ENCODE results near the gene MRPL36.
"Not testable (repeated sequence)": the region's sequence is repeated elsewhere in the genome, so short reads cannot be mapped to it uniquely, and the experiment has no call there.

Gene MRPL36

DNA sequence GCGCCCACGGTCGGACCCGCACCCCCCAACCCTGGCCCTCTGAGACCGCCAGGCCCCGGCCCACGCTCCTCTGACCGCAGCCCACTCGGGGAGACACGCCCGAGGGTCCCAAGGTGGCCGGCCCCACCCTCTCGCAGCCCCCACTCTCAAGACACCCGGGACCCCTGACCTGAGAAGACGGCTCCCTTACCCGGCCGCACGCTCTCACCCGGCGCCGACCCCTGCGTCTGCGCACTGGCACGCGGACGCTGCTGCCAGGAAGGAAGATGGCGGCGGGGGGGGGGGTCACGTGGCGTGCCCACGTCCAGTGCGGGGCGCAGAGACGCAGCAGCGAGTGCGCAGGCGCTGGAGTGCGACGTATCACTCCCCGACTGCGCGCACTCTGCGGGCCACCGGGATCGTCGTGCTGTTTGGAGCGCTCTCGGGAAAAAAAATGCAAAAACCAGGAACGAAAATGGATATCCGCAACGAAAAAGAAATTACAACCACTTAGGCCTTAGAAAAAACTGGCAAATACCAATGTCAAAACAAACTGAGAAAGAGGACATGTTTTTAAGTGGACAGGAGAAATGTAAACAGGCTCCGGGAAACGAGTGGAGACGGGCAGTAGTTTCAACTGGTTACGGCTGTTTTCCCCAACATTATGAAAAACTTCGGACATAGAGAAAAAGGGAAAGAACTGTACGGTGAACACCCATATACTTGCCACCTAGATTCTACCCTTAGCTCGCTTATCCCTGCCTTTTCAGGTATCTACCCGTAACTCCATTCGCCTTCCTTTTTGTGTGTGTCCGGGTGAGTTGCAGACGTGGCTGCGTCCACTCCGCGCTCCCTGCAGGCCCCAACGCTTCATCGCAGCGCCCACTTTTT, at the start of gene MRPL36:
Gene MRPL36 (minus strand): TSS at position 236 of the 870 bp plus-strand sequence. CDS start 902 bp downstream, outside the sequence.
- peak; percentile 69 for DNase-seq

DNA sequence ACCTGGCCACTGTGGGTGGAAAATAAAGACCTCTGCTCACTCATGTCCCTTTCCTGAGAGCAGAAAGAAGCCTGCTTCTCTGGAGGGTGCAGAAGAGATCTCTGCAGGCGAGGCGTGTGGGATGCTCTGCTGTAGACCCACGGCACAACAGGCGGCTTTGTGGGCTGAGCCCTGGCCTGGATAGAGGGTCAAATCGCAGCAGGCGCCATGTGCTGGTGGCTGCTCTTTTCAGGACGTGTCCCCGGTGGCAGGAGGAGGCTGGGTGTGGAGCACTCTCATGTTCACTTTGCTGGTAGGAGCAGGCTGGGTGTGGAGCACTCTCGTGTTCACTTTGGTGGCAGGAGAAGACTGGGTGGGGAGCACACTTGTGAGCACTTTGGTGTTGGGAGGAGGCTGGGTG, 48.0 kb upstream of the MRPL36 start:
- DNase-seq = no peak

DNA sequence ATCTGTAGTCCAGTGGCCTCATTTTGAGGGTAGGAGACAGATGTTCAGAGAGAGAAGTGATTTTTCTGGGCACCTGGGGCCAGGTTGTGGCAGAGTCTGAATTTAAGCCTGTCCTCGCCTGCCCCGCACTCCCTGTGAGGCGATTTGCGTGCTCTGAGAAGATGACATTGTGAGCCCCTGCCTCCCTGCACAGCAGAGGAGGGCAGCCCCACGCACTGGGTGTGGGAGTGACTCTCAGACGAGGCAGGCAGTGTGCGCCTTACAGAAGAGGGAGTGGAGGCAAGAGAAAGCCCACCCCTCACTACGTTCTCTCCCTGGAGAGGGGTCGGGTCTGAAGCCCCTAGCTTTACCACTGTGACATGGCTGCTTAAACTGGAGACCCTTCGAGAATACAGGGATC, 47.4 kb upstream of the MRPL36 start:
- no peak for DNase-seq

DNA sequence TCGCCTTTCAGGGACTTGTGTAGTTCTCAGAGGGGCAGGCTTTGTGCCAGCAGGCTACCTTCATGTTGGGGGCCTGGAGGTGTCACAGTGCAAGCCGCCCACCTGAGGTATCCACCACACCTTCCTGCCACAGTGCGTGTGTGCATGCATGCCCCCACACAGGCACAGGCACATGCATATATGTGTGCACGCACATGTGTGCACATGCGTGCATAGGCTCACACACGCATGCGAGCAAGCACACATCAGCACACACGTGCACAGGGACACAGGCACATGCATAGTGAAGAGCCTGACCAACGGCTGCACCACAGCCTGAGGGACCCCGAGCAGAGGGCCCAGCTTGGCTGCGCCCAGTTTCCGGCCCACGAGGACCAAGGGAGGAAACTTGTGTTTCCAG, 46.9 kb upstream of the MRPL36 start:
- no peak for DNase-seq

DNA sequence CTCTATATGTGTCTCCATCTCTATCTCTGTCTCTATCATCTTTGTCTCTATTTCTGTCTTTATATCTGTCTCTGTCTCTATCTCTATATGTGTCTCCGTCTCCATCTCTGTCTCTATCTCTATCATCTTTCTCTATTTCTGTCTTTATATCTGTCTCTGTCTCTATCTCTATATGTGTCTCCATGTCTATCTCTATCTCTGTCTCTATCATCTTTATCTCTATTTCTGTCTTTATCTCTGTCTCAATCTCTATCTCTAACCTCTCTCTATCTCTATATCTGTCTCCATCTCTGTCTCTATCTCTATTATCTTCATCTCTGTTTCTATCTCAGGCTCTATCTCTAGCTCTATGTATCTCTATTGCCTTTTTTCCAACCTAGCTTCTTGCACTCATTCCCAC, 46.1 kb upstream of the MRPL36 start:
- DNase-seq = no peak

DNA sequence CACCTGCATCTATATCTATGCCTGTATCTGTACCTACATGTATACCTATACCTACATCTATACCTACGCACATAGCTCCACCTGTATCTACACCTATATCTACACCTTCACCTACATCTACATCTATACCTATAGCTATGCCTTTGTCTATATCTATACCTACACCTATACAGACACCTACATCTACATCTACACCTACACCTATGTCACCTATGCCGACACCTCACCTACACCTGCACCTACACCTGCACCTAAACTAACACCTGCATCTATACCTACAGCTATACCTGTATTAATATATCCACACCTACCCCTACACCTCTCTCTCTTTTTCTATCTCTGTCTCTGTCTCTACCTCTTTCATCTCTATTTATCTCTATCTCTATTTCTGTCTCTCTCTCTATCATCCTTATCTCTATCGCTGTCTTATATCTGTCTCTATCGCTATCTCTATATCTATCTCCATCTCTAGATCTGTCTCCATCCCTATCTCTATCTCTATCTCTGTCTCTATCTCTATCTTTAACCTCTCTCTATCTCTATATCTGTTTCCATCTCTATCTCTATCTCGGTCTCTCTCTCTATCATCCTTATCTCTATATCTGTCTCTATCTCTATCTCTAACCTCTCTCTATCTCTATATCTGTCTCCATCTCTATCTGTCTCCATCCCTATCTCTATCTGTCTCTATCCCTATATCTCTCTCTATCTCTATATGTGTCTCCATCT, 45.2 kb upstream of the MRPL36 start:
- DNase-seq = no peak

DNA sequence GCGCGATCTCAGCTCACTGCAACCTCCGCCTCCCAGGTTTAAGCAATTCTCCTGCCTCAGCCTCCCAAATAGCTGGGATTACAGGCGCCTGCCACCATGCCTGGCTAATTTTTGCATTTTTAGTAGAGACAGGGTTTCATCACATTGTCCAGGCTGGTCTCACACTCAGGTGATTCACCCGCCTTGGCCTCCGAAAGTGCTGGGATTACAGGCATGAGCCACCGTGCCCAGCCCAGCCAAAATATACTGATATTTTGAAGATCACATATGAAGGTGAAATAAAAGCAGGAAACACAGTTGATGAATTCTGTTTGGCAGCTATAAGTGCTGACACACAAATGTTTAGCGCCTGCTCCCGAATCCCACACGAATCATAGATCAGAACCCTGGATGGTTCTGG, 44.1 kb upstream of the MRPL36 start:
- not testable (repeated sequence) for DNase-seq

DNA sequence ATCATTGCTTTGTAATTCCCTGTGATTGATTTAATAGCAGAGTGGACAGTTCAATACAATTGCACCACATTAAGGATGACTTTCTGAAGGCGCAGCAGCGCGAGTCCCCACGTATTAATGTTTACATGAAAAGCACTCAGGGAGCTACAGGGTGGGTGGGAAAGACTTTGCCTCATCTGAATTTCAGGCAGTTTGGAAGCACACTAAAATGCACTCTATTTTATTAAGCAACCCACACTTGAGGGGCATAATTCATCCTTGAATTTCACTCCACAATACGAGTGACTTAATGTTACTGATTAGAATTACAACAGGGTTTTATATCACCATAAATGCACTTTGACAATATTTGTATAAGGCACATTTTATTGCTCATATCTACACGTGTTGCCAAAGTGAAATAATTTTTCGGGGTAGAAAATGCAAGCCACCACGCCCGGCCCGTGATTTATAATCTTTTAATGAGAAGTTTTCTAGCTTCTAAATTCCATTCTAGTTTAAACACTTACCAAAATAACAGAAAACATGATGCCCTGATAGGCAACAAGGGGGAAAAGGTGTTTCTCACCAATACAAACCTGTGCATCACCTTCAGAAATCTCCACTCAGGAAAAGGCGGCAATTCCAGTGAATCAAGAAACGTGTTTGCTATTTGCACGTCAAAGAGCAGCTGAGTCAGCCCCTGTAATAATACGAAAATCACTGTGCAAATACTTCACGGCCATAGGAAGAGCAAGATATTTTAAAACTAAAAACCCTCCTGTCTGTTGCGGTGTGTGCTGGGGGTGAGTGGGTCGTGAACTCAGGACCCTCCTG, 42.6 kb upstream of the MRPL36 start:
- no peak for DNase-seq

DNA sequence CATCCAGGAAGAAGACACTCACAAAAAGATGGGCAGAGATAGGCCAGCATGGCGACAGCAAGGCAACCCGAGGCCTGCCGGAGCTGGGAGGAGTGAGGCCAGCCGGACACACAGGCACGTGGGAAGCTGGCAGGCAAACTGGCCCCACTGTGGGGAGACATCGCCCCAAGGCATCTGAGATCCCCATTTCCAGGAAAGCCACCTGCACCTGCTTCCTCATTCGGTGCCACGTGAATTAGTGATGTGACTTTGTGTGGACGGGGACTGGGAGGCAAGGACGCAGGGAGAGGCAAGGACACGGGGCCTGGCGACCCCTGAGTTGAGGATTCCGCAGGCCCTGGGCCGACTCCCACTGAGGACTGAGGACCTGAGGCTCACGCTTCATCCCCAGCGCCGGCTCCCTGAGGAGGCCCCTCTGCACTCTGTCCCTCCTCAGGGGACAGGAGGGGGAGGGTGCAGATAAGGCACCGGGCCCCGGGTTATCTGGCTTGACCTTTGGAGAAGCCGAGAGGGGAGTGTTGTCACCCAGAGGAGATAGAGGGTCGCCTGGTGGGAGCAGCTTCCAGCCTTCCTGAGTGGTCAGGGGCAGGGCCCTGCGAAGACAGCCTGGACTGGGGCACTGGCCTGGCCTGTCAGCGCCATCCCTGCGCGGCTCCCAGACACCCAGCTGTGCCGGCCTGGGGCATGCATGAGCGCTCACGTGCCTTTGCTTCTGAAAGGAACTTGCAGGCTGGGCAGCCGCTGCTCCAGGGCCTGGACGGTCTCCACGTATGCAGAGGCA, 41.3 kb upstream of the MRPL36 start:
- no peak for DNase-seq

DNA sequence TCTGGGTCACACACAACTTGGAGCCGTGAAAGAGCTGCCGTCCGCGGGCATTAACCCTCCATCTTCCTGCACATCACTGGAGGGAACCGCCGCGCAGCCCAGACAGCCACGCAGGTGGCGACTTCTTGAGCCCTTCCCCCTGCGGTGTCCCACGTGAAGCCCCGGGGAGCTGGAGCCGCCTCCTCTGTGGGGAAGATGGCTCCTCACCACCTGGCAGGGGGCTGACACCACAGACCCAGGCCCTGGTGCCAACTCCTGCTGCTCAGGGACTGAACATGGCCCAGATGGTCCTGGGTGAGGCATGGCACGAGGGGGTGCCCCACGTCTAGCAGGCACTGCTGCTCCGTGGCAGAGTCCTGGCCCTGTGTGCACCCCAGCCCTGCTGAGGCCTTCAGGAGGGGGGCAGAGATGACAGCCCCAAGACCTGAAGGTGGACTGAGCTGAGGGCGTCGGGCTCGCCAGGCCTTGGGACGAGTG, 40.5 kb upstream of the MRPL36 start:
- DNase-seq = no peak

DNA sequence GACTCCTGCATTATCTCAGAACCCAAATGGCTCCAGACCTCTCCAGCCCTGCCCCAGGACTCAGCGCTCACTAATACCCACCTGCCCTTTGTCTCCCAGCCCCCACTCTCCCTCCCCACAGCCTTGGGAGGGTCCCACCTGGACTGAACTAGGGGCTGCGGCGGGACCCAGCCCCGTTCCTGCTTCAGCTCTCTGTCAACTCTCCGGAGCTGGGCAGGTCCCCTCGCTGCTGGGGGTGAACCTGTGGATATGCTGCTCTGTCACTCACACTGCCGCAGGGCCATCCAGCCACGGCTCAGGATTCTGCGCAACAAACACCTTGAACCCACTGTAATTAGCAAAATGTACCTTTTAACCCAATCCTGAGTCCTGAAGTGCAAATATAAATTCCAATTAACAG, 38.4 kb upstream of the MRPL36 start:
- DNase-seq = no peak

DNA sequence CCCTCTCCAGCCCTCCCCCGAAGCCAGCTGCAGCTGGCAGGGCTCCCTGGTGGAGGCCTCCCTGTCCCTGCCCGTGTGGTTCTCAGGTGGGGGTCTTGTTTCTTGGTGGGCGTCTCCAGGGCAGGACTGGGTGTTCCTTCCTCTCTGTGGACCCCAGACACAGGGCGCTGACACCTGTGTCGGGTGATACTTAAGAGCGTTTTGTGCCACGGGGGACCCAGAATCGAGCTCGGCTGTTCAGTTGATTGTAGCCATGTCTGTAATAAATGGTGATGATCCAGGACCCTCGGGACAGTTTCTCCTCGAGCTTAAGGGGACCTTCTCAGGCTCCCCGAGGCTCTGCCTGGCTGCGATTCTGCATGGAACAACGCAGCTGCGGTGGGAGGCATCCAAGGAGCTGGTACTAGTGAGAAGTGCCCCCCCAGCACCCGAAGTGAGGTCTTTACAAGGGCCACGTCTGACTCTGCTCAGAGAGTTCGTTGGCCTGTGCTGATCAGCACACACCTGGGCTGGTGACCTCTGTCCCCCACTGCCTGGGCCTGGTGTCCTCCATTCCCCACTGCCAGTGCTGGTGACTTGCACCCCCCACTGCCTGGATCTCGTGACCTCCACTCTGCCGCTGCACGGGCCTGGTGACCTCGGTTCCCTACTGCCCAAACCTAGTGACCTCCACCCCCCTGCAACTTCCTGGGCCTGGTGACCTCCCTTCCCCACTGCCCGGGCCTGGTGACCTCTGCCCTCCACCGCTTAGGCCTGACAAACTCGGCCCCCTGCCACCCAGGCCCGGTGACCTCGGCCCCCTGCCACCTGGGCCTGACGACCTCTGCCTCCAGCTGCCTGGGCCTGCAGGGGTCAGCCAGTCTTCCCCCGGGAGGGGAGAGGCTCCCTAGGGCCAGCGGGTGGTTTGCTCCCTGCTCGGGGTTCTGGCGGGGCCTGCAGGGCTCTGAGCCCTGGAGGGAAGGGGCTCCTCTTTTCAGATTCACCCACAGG, 37.5 kb upstream of the MRPL36 start:
- no peak for DNase-seq

DNA sequence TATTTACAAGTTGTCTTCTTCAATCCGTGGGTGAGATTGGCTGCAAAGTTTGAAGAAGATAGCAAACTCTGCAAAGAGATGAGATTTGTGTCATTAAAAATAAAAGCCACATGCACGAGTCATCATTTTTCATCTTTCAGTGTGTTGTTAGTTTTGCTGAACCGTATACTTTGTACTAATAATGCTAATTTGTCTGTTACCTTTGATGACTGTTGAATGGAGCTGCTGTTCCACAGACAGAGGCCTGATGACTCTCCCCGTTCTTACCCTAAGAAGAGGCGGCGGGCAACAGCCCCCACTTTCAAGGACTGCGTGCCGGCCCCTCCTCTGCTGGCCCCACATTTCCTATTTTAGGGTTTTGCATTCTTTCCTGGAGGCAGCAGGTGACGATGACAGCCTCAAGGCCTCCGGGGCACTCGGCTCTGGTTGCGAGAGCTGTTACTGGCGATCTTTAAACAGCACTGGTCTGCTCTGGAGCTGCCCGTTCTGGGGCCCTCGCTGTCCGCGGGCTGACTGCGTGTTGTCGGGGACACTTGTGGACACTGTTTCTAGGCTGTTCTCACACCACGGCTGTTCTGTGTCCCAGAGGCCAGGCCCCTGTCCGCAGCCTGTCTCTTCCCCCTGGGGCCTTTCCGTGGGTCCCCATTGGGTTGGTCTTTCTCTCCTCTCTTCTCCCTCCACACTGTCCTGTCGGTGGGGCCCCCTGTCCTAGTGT, 36.7 kb upstream of the MRPL36 start:
- DNase-seq = no peak

DNA sequence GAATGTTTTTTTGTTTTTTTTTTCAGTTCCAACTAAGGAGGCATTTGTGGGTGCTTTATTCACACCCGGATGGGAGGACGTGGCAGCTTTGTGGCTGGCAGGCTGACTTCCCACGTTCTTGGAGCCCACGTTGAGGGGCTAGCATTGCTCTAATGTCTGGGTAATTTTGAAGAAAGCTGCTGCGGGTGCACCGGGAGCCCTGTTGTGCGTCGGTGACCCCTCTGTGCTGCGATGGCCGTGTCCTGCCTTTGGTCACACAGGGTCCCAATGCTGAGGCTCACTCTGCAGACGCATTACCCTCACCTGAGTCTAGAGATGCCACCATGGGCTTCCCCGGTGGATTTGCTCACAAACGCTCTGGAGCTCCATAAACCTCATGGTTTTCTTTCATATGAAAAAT, 35.8 kb upstream of the MRPL36 start:
- no peak for DNase-seq

DNA sequence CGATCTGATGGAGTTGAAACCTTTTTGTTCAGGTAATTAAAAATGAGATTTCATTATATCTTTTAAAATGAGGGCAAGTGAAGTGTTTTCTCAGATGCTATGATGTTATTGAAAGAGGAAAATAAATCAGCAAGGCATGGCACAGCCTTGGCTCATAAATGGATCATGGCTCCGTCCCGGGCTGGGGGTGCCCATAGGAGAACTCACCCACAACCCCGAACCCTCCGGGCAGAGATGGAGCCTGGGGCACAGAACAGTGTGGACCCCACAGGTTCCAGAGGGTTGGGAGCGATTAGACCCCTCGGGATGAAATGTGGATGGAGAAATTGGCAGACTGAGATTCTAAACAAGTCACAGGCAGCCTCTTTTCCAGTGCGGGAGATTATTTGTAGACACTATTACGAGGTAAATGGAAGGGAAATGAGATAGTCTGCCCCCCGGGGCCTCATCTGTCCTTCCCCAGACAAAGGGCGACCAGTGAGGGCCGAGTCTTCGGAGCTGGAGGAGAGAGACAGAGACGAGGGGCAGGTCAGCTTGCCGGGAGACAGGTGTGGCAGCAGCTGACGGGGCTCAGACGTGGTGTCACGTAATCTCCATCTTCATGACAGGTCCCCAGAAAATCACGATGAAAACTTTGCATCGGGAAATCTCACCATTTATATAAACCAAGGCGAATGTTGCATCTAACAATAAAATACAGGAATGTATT, 35.2 kb upstream of the MRPL36 start:
- DNase-seq = no peak

DNA sequence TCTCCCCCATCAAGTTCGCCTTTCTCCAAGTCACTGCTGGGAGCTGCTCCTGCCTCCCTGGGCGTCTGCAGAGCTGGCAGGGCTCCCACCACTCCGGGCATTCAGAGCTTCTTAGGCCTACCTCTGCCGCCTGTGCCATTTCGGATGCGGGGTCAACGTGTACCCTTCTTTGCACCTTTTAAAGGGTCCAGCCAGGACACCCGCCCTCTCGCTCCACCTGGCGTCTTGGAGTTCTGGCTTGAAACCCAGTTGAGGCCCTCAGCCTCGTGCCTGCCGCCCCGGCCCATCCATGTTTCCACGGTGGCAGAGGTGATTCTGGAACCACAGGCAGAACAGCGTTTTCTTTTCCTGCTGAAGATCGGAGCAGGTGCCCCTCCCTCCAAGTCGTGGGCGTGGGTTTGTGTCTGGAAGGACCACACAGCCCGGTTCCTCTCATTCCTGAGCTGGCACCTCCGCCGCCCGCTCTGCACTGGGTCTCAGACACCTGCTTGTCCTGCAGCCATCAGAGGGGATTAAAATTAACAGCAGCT, 34.5 kb upstream of the MRPL36 start:
- no peak for DNase-seq

DNA sequence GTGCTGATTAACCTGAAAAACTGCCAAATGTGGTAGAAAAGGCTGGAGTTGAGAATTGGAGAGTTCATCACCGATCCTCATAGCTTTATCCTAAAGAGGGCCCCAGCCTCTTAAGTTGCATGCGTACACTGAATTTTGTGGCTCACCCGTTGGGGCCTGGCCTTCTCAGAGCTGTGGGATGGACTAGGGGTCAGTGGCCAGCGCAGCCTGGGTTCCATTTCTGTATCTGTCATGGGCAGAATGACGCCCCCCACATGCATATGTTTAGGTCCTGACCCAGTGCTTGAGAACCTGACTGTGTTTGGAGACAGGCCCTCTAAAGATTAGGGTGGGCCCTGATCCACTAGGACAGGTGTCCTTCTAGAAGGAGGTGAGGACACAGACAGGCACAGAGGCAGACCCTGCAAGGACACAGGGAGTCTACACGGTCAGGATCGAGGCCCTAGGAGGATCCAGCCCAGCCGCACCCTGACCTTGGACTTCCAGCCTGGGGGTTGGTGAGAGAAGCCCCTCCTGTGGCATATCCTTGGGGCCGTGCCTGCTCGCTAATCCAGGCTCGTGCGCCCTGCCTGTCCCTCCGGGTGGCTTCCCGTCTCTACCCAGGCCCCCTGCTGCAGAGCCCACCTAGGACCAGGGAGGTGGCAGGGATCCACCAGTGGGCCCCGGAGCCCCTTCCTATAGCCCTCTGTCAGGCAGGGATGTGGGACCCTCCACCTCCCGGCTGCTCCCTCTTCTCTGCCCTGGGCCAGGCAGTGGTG, 33.8 kb upstream of the MRPL36 start:
- no peak for DNase-seq

DNA sequence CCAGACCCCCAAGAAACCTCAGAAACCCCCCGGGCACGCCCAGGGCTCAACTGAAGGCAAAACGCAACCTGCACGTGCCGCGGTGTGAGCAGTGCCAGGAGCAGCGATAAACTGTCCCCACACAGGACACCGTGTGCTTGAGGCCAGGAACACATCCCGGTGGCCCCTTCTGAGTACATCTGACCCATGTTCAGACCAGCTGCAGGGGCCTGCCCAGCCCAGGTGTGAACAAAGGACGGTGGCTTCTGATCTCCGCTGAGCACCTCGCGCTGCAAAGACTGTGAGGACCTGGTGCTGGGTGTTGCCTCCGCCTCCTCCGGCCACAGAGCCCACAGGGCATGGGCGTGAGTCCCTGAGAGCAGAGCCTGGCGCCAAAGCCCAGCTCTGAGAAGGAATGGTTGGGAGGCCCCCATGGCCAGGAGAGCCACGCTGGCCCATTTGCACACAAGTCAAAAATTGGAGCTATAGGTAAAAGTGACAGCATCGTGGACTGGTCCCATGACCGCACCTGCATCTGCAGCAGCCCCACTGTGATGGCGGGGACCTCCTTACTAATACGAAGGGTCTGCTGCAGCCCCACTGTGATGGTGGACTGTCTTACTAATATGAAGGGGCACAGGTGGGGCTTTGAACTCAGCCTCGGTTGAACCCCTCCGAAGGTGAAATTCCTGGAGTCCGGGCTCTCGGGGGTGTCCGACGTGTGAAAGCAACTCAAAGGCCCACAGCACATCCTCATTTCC, 33.0 kb upstream of the MRPL36 start:
- DNase-seq = no peak

Measured in NCI-H1105 treated with DMSO at 0.1 percent for 48 hours (cell line).